Keratinocyte (primary cell): ENCODE results near the gene HCN2.

Experiments
- EZH2 ChIP-seq: IDR thresholded peaks from one replicate; pipeline ENCODE4 v1.6.1; 2012; ENCODE audit warnings: inconsistent platforms, mild to moderate bottlenecking, low read length, moderate library complexity
- TF ChIP-seq, protein P1 (sequence below), 3 experiments: IDR thresholded peaks in 1 of 3; conservative IDR thresholded peaks in 1 of 3; optimal IDR thresholded peaks in 1 of 3; 2 replicates in 2 of 3; 3 replicates in 1 of 3; pipeline versions ENCODE3 to v1.5.1; 2011; ENCODE audit warnings: low read length in 3 of 3, mild to moderate bottlenecking in 3 of 3, moderate library complexity in 2 of 3, control low read depth in 1 of 3, inconsistent platforms in 1 of 3; ENCODE audit not compliant: insufficient read depth in 2 of 3; ENCODE audit errors: extremely low read depth in 1 of 3

- TF ChIP-seq, protein P1, sequence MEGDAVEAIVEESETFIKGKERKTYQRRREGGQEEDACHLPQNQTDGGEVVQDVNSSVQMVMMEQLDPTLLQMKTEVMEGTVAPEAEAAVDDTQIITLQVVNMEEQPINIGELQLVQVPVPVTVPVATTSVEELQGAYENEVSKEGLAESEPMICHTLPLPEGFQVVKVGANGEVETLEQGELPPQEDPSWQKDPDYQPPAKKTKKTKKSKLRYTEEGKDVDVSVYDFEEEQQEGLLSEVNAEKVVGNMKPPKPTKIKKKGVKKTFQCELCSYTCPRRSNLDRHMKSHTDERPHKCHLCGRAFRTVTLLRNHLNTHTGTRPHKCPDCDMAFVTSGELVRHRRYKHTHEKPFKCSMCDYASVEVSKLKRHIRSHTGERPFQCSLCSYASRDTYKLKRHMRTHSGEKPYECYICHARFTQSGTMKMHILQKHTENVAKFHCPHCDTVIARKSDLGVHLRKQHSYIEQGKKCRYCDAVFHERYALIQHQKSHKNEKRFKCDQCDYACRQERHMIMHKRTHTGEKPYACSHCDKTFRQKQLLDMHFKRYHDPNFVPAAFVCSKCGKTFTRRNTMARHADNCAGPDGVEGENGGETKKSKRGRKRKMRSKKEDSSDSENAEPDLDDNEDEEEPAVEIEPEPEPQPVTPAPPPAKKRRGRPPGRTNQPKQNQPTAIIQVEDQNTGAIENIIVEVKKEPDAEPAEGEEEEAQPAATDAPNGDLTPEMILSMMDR (optimal IDR thresholded peaks at IDR 0.05 in 1 of 3, IDR thresholded peaks at IDR 0.05 in 1 of 3, conservative IDR thresholded peaks at IDR 0.05 in 1 of 3; ENCODE audit: extremely low read depth in 1 of 3, insufficient read depth in 2 of 3, low read length in 3 of 3), result no peak
- no peak for TF ChIP-seq EZH2
Measured at GRCh38 chr19:601790-602189, 12.1 kb downstream of the HCN2 start.
